Esophagus muscularis mucosa (tissue), 4 donors: ENCODE results near the gene CMYA5.

Experiments used
- CTCF ChIP-seq, 3 experiments: fragments of 200-600 bp in 2 of 3; fragments of 450-650 bp in 1 of 3; sonication (generic) in 2 of 3; IDR thresholded peaks; one replicate each; pipeline ENCODE4 v1.5.1; 2017 to 2019; ENCODE audit warnings: antibody characterized with exemption in 3 of 3, mild to moderate bottlenecking in 2 of 3, moderate library complexity in 1 of 3
- EP300 ChIP-seq: sonication (generic); formaldehyde crosslinking; IDR thresholded peaks from one replicate; pipeline ENCODE4 v1.6.1; 2017; ENCODE audit warnings: antibody characterized with exemption
- POLR2AphosphoS5 ChIP-seq, 2 donors: sonication (generic); formaldehyde crosslinking; IDR thresholded peaks; one replicate each; pipeline ENCODE4 v1.6.1; 2017; ENCODE audit warnings: antibody characterized with exemption in 2 of 2

GRCh38 chr5:79841172-79841571 is 151.5 kb downstream of the CMYA5 start:
- TF ChIP-seq CTCF (IDR thresholded peaks at IDR 0.05), result no peak
- TF ChIP-seq EP300, result no peak
- no peak for TF ChIP-seq POLR2AphosphoS5 (IDR thresholded peaks at IDR 0.05)
